Measurements from ENCODE around the gene AOPEP. TPM values are rescaled to one million over a fixed set of nuclear protein-coding genes. Genes with fewer than 3 reads are reported as not detected.

The AOPEP gene
- total and polyA plus RNA-seq, 2 donors (not counting 1 experiment from before 2014, with no cell fraction given), result 66.1 to 94.1 TPM

DNA sequence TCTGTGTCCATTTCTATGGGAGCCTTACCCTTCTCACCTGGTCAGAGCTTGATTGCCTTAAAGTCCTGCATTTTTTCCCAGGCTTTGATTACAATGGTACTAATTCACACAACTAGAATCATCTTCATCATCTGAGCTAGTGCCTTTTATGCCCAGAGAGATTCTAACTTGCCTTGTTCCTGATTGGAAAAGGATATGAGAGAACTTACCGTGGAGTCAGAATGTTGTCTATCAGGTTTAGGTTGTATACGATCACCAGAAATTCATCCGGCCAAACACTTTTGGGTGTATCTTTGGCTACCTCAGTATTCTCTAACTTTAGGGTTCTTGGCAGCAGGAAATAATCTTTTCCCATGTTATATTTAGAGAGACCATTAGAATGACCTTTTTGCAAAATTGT is 71.7 kb downstream of the AOPEP start:
- Histone ChIP-seq H3K36me3 (ENCODE audit: control insufficient read depth, insufficient read depth, low read length) (no peaks in the 10 kb centered on the region), H3K4me3 (replicated peaks in 1 of 4; ENCODE audit: control extremely low read depth in 1 of 4, insufficient read depth in 1 of 4, low read depth in 3 of 4, low read length in 4 of 4) (no peak overlapping the region), H3K79me2 (ENCODE audit: control insufficient read depth, insufficient read depth, low read length) (no peaks in the 10 kb centered on the region), H4K20me1 (ENCODE audit: control insufficient read depth, extremely low read depth, insufficient read depth, low read length) (no peaks in the 10 kb centered on the region), H3K9ac (ENCODE audit: insufficient read depth, low read length) (no peak overlapping the region), H3K9me3 (ENCODE audit: control insufficient read depth, insufficient read depth, low read depth, low read length) (no peaks in the 10 kb centered on the region), H2AFZ (ENCODE audit: low read length) (no peak overlapping the region), H3K4me1 (ENCODE audit: control insufficient read depth, extremely low read depth, insufficient read depth, low read length) (peaks cover 14% of the 10 kb centered on the region), H3K27me3 (ENCODE audit: control insufficient read depth, insufficient read depth, low read length) (no peaks in the 10 kb centered on the region), H3K4me2 (ENCODE audit: extremely low read depth, insufficient read depth, low read length) (no peak overlapping the region), H3K27ac (ENCODE audit: insufficient read depth, low read length) (no peak overlapping the region)
- no peak for DNase-seq (ENCODE audit: low read depth in 2 of 2)
- TF ChIP-seq EZH2 (IDR thresholded peaks at IDR 0.05; ENCODE audit: low read length, missing control alignments), result no peak
- TF ChIP-seq, protein P1, sequence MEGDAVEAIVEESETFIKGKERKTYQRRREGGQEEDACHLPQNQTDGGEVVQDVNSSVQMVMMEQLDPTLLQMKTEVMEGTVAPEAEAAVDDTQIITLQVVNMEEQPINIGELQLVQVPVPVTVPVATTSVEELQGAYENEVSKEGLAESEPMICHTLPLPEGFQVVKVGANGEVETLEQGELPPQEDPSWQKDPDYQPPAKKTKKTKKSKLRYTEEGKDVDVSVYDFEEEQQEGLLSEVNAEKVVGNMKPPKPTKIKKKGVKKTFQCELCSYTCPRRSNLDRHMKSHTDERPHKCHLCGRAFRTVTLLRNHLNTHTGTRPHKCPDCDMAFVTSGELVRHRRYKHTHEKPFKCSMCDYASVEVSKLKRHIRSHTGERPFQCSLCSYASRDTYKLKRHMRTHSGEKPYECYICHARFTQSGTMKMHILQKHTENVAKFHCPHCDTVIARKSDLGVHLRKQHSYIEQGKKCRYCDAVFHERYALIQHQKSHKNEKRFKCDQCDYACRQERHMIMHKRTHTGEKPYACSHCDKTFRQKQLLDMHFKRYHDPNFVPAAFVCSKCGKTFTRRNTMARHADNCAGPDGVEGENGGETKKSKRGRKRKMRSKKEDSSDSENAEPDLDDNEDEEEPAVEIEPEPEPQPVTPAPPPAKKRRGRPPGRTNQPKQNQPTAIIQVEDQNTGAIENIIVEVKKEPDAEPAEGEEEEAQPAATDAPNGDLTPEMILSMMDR (conservative IDR thresholded peaks at IDR 0.05 in 1 of 2, IDR thresholded peaks at IDR 0.05 in 1 of 2; ENCODE audit: low read depth in 1 of 2, low read length in 2 of 2), result no peak

DNA sequence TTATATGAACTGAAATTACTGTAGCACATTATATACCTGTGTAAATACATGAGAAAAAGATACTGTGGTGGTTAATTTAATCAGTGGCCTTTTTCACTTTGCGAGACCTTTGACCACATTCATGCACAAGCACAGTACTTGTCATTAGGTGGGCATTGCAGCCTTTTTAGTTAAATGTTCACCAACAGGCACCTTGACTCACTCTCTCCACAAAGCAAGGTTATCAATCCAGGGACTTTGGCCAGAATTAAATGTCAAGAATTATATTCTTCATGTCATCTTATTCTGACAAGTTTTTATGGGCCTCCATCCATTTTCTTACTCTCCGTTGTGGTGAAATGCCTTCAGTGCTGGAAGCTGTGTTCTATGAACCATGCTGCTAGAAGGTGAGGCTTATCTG is 72.2 kb downstream of the AOPEP start:
- H3K9me3 ChIP-seq (ENCODE audit: control insufficient read depth, insufficient read depth, low read depth, low read length), result no peaks in the 10 kb centered on the region
- H3K27me3 ChIP-seq (ENCODE audit: control insufficient read depth, insufficient read depth, low read length), result no peaks in the 10 kb centered on the region
- no peak overlapping the region for H3K4me3 ChIP-seq (replicated peaks in 1 of 4; ENCODE audit: control extremely low read depth in 1 of 4, insufficient read depth in 1 of 4, low read depth in 3 of 4, low read length in 4 of 4)
- H3K79me2 ChIP-seq (ENCODE audit: control insufficient read depth, insufficient read depth, low read length), result no peaks in the 10 kb centered on the region
- TF ChIP-seq, protein P1 (conservative IDR thresholded peaks at IDR 0.05 in 1 of 2, IDR thresholded peaks at IDR 0.05 in 1 of 2; ENCODE audit: low read depth in 1 of 2, low read length in 2 of 2), result no peak
- TF ChIP-seq EZH2 (IDR thresholded peaks at IDR 0.05; ENCODE audit: low read length, missing control alignments), result no peak
- no peak overlapping the region for H3K4me2 ChIP-seq (ENCODE audit: extremely low read depth, insufficient read depth, low read length)
- H3K36me3 ChIP-seq (ENCODE audit: control insufficient read depth, insufficient read depth, low read length), result no peaks in the 10 kb centered on the region
- H3K9ac ChIP-seq (ENCODE audit: insufficient read depth, low read length), result no peak overlapping the region
- H2AFZ ChIP-seq (ENCODE audit: low read length), result no peak overlapping the region
- no peak overlapping the region for H3K27ac ChIP-seq (ENCODE audit: insufficient read depth, low read length)
- H4K20me1 ChIP-seq (ENCODE audit: control insufficient read depth, extremely low read depth, insufficient read depth, low read length), result no peaks in the 10 kb centered on the region
- DNase-seq (ENCODE audit: low read depth in 2 of 2), result no peak
- peaks cover 14% of the 10 kb centered on the region for H3K4me1 ChIP-seq (ENCODE audit: control insufficient read depth, extremely low read depth, insufficient read depth, low read length)

DNA sequence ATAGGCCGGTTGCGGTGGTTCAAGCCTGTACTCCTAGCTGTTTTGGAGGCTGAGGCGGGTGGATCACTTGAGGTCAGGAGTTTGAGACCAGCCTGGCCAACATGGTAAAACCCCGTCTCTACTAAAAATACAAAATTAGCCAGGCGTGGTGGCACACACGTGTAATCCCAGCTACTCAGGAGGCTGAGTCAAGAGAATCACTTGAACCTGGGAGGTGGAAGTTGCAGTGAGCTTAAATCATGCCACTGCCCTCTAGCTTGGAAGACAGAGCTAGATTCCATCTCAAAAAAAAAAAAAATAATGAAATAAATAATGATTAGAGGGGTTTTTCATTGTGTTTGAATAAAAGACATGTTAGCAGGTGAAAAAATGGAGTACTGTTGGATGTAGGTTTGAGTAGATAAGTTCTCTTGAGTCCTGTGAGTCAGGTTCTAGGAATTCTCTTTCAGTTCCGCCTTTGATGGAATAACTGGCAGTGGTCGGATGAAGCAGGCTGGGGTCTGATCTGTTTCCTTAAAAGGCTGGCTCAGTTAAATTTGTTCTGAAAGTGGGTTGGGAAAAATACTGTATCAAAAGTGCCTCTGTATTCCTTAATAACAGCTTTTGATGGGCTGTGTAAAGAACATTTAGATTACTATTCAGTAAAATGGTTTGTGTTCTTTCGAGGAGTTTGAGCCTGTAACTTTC is 73.2 kb downstream of the AOPEP start:
- no peak for TF ChIP-seq EZH2 (IDR thresholded peaks at IDR 0.05; ENCODE audit: low read length, missing control alignments)
- TF ChIP-seq, protein P1 (conservative IDR thresholded peaks at IDR 0.05 in 1 of 2, IDR thresholded peaks at IDR 0.05 in 1 of 2; ENCODE audit: low read depth in 1 of 2, low read length in 2 of 2), result no peak
- Histone ChIP-seq H3K9me3 (ENCODE audit: control insufficient read depth, insufficient read depth, low read depth, low read length) (no peaks in the 10 kb centered on the region), H3K4me3 (replicated peaks in 1 of 4; ENCODE audit: control extremely low read depth in 1 of 4, insufficient read depth in 1 of 4, low read depth in 3 of 4, low read length in 4 of 4) (no peak overlapping the region), H3K27me3 (ENCODE audit: control insufficient read depth, insufficient read depth, low read length) (no peaks in the 10 kb centered on the region), H3K27ac (ENCODE audit: insufficient read depth, low read length) (no peak overlapping the region), H4K20me1 (ENCODE audit: control insufficient read depth, extremely low read depth, insufficient read depth, low read length) (no peaks in the 10 kb centered on the region), H3K4me1 (ENCODE audit: control insufficient read depth, extremely low read depth, insufficient read depth, low read length) (peaks cover 14% of the 10 kb centered on the region), H3K79me2 (ENCODE audit: control insufficient read depth, insufficient read depth, low read length) (no peaks in the 10 kb centered on the region), H3K9ac (ENCODE audit: insufficient read depth, low read length) (no peak overlapping the region), H3K36me3 (ENCODE audit: control insufficient read depth, insufficient read depth, low read length) (no peaks in the 10 kb centered on the region), H3K4me2 (ENCODE audit: extremely low read depth, insufficient read depth, low read length) (peak overlapping the region; percentile 11), H2AFZ (ENCODE audit: low read length) (no peak overlapping the region)
- peak; percentile 58 to 97 for DNase-seq (ENCODE audit: low read depth in 2 of 2)
